Ascending aorta (tissue), 2 donors: ENCODE results near the gene KNL1. TPM values are rescaled to one million over a fixed set of nuclear protein-coding genes. Genes with fewer than 3 reads are reported as not detected.
"Not testable (repeated sequence)": the region's sequence is repeated elsewhere in the genome, so short reads cannot be mapped to it uniquely, and the experiment has no call there.

ENCODE experiments used
- DNase-seq, 2 donors: peaks; one replicate each; pipeline ENCODE4 v3.0.0-alpha.2; 2019; ENCODE audit warnings: low spot score in 2 of 2
- H3K27ac ChIP-seq, 2 donors: fragments of 200-600 bp; sonication (generic); one replicate each; pipeline ENCODE4 v1.5.1; 2016 to 2017; ENCODE audit warnings: mild to moderate bottlenecking in 1 of 2
- H3K27me3 ChIP-seq: fragments of 200-600 bp; sonication (generic); one replicate; pipeline ENCODE4 v1.5.1; 2017
- H3K36me3 ChIP-seq, 2 donors: fragments of 200-600 bp; sonication (generic); one replicate each; pipeline ENCODE4 v1.5.1; 2016
- H3K4me1 ChIP-seq, 2 donors: fragments of 200-600 bp; sonication (generic); one replicate each; pipeline ENCODE4 v1.5.1; 2016 to 2017; ENCODE audit warnings: mild to moderate bottlenecking in 1 of 2
- H3K4me3 ChIP-seq, 2 donors: fragments of 200-600 bp; sonication (generic); one replicate each; pipeline ENCODE4 v1.5.1; 2016 to 2017; ENCODE audit warnings: mild to moderate bottlenecking in 1 of 2
- H3K9me3 ChIP-seq, 2 donors: fragments of 200-600 bp; sonication (generic); one replicate each; pipeline ENCODE4 v1.5.1; 2016
- intact Hi-C: fragments of 100-400 bp; cut with DNase I; formaldehyde crosslinking; loops from one replicate; pipeline ENCODE4 v1.15.1; 2023
- total RNA-seq: library from RNA; depleted of rRNA; stranded (reverse); fragments of >200 nt; gene quantifications from one replicate; pipeline ENCODE4 v1.1.0, GENCODE V29; 2016
- TF ChIP-seq, protein P1 (sequence below), 3 experiments: fragments of 200-600 bp in 2 of 3; fragments of 450-650 bp in 1 of 3; sonication (generic) in 2 of 3; IDR thresholded peaks; one replicate each; pipeline ENCODE4 v1.5.1; 2016 to 2019; ENCODE audit warnings: antibody characterized with exemption in 3 of 3, mild to moderate bottlenecking in 1 of 3, moderate library complexity in 1 of 3

The KNL1 gene
- total RNA-seq, 1 donor from 2014 or later = not detected

DNA sequence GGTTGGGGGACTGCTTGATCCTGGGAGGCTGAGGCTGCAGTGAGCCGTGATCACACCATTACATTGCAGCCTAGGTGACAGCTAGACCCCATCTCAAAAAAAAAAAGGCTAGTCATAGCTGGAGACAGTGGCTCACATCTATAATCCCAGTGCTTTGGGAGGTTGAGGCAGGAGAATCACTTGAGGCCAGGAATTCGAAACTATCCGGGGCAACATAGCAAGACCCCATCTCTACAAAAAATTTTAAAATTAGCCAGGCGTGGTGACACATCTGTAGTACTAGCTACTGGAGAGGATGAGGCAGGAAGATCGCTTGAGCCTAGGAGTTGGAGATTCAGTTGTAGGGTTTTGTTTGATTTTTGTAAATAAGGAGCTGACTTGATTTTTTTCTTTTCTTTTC lies 45.6 kb downstream of the KNL1 start:
- Histone ChIP-seq H3K4me3 (no peak overlapping the region), H3K9me3 (no peaks in the 10 kb centered on the region), H3K27ac (no peak overlapping the region), H3K27me3 (no peaks in the 10 kb centered on the region), H3K36me3 (no peaks in the 10 kb centered on the region), H3K4me1 (no peaks in the 10 kb centered on the region)
- intact Hi-C loops = no loop called here
- DNase-seq = no peak
- TF ChIP-seq, protein P1, sequence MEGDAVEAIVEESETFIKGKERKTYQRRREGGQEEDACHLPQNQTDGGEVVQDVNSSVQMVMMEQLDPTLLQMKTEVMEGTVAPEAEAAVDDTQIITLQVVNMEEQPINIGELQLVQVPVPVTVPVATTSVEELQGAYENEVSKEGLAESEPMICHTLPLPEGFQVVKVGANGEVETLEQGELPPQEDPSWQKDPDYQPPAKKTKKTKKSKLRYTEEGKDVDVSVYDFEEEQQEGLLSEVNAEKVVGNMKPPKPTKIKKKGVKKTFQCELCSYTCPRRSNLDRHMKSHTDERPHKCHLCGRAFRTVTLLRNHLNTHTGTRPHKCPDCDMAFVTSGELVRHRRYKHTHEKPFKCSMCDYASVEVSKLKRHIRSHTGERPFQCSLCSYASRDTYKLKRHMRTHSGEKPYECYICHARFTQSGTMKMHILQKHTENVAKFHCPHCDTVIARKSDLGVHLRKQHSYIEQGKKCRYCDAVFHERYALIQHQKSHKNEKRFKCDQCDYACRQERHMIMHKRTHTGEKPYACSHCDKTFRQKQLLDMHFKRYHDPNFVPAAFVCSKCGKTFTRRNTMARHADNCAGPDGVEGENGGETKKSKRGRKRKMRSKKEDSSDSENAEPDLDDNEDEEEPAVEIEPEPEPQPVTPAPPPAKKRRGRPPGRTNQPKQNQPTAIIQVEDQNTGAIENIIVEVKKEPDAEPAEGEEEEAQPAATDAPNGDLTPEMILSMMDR (IDR thresholded peaks at IDR 0.05) = no peak

DNA sequence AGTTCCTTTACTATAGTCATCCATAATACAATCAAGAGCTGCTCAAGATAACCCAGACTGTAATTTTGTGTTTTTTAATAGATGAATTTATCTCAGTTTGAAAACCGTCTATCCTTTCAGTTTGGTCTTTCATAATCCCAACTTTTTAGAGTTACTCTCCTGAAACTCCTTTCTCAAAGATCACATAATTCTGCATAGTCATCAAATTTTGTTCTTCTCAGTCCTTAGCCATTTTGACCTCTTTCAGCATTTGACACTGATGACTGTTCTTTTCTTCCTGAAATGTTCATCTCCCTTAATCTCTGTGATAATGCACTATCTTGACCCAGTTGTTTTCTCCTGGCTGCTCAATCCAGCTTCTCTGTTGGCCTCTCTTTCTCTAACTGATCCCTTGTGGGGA lies 53.5 kb downstream of the KNL1 start:
- TF ChIP-seq, protein P1 (IDR thresholded peaks at IDR 0.05) = no peak
- no peak for DNase-seq

DNA sequence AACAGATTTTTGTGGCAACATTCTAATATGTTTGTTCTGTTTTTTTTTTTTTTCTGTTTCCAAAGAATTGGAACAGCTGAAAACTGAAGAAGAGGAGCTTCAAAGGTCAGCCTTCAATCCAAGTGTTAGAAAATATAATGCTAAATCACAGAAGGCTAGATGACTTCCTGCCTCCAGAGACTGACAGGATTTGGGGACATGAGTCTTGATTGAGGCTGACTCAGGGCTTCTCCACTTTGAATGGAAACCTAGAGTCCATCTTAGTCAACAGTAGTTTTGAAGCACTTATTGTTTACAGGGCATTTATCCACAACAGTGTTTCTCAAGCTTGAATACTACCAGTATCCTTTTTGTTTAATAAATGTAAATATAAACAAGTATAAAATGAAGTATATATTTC lies 56.4 kb downstream of the KNL1 start:
- Histone ChIP-seq H3K36me3 (no peaks in the 10 kb centered on the region), H3K9me3 (no peaks in the 10 kb centered on the region), H3K27me3 (no peaks in the 10 kb centered on the region), H3K4me1 (no peaks in the 10 kb centered on the region), H3K27ac (no peak overlapping the region), H3K4me3 (no peak overlapping the region)
- no peak for DNase-seq
- intact Hi-C loops = no loop called here
- TF ChIP-seq, protein P1 (IDR thresholded peaks at IDR 0.05) = no peak

More for the DNA sequence above, 53.5 kb downstream of the KNL1 start:
- Histone ChIP-seq H3K36me3 (no peaks in the 10 kb centered on the region), H3K4me3 (no peak overlapping the region), H3K4me1 (no peaks in the 10 kb centered on the region), H3K9me3 (no peaks in the 10 kb centered on the region), H3K27ac (no peak overlapping the region), H3K27me3 (no peaks in the 10 kb centered on the region)
- intact Hi-C loops = no loop called here

DNA sequence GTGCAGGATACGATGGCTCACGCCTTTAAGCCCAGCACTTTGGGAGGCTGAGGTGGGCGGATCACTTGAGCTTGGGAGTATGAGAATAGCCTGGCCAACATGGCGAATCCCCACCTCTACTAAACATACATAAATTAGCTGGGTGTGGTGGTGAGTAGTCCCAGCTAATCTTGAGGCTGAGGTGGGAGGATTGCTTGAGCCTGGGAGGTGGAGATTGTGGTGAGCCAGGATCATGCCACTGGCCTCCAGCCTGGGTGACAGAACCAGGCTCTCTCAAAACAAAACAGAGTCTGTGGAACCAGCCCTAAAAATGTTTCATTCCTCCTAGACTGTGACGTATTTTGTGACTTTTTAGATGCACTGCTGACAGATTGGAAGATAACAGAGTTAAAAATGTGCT lies 66.6 kb downstream of the KNL1 start:
- TF ChIP-seq, protein P1 (IDR thresholded peaks at IDR 0.05) = no peak
- no peak overlapping the region for H3K27ac ChIP-seq
- no peaks in the 10 kb centered on the region for H3K27me3 ChIP-seq
- intact Hi-C loops = no loop called here
- DNase-seq = no peak
- no peaks in the 10 kb centered on the region for H3K9me3 ChIP-seq
- no peaks in the 10 kb centered on the region for H3K36me3 ChIP-seq
- H3K4me3 ChIP-seq = no peak overlapping the region
- H3K4me1 ChIP-seq = no peaks in the 10 kb centered on the region

DNA sequence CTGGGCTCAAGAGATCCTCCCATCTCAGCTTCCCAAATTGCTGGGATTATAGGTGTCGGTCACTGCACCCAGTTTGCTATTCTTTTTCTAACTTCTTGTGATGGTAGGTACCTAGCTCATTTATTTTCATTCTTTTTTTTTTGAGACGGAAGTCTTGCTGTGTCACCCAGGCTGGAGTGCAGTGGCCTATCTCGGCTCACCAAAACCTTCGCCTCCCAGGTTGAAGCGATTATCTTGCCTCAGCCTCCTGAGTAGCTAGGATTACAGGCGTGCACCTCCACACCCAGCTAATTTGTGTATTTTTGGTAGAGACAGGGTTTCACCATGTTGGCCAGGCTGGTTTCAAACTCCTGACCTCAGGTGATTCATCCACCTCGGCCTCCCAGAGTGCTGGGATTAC lies 70.9 kb downstream of the KNL1 start:
- Histone ChIP-seq H3K4me1 (no peaks in the 10 kb centered on the region), H3K36me3 (no peaks in the 10 kb centered on the region), H3K4me3 (no peak overlapping the region), H3K9me3 (no peaks in the 10 kb centered on the region), H3K27me3 (no peaks in the 10 kb centered on the region), H3K27ac (no peak overlapping the region)
- DNase-seq = no peak
- TF ChIP-seq, protein P1 (IDR thresholded peaks at IDR 0.05) = no peak
- intact Hi-C loops = no loop called here

DNA sequence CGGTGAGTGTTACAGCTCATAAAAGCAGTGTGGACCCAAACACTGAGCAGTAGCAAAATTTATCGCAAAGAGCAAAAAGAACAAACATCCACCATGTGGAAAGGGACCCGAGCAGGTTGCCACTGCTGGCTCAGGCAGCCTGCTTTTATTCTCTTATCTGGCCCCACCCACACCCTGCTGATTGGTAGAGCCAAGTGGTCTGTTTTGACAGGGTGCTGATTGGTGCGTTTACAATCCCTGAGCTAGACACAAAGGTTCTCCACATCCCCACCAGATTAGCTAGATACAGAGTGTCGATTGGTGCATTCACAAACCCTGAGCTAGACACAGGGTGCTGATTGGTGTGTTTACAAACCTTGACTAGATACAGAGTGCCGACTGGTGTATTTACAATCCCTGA lies 82.2 kb downstream of the KNL1 start:
- H3K9me3 ChIP-seq = not testable (repeated sequence)

DNA sequence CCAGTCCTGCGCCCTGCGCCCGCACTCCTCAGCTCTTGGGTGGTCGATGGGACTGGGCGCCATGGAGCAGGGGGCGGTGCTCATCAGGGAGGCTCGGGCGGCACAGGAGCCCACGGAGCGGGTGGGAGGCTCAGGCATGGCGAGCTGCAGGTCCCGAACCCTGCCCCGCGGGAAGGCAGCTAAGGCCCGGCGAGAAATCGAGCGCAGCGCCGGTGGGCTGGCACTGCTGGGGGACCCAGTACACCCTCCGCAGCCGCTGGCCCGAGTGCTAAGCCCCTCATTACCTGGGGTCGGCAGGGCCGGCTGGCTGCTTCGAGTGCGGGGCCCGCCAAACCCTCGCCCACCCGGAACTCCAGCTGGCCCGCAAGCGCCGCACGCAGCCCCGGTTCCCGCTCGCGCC lies 82.9 kb downstream of the KNL1 start:
- intact Hi-C loops, DNase-seq: not testable (repeated sequence)

More for the DNA sequence above, 82.2 kb downstream of the KNL1 start:
- H3K27ac ChIP-seq, H3K4me3 ChIP-seq, H3K36me3 ChIP-seq, H3K4me1 ChIP-seq, H3K27me3 ChIP-seq, intact Hi-C loops, DNase-seq: not testable (repeated sequence)

More for the DNA sequence above, 82.9 kb downstream of the KNL1 start:
- H3K27ac ChIP-seq, H3K4me1 ChIP-seq, H3K36me3 ChIP-seq, H3K9me3 ChIP-seq, H3K4me3 ChIP-seq, H3K27me3 ChIP-seq: not testable (repeated sequence)
